GM12878 (cell line): ENCODE measurements around the gene AQP2. TPM values are rescaled to one million over a fixed set of nuclear protein-coding genes. Genes with fewer than 3 reads are reported as not detected.

Experiments
- ATAC-seq: fragments of 200-7000 bp; cut with Tn5 transposase; 3 replicates; pipeline ENCODE4 v1.9.1; 2020; ENCODE audit warnings: mild to moderate bottlenecking, moderate library complexity
- BruUV-seq: library from RNA; stranded (reverse); fragments of 400-500 nt; replicated peaks from 2 replicates; lab custom pipeline; 2021; lab: Mats Ljungman, UMichigan
- CTCF ChIA-PET: fragments of 300-600 bp; sonication (Branson Sonifier 250); formaldehyde crosslinking; extraction: SDS; loops from one replicate; lab custom pipeline; 2021; ENCODE audit warnings: inconsistent platforms; lab: Yijun Ruan, JAX
- POLR2A ChIA-PET: fragments of 350-600 bp; formaldehyde crosslinking; extraction: SDS; loops from one replicate; lab custom pipeline; 2021; ENCODE audit warnings: inconsistent platforms; lab: Charles Lee
- RAD21 ChIA-PET: fragments of 300-600 bp; sonication (Branson Sonifier 250); formaldehyde crosslinking; loops from one replicate; lab custom pipeline; 2023; ENCODE audit warnings: antibody characterized with exemption; ENCODE audit not compliant: unreplicated experiment; lab: Charles Lee
- SMC1A ChIA-PET: fragments of 300-600 bp; sonication (Branson Sonifier 250); formaldehyde crosslinking; loops from one replicate; lab custom pipeline; 2023; ENCODE audit not compliant: unreplicated experiment, uncharacterized antibody; lab: Charles Lee
- DNase-seq: peaks from one replicate; pipeline ENCODE4 v3.0.0-alpha.2; 2011; ENCODE audit warnings: low read depth, low spot score
- FAIRE-seq: peaks from 3 replicates; lab custom pipeline; 2011; peaks lifted over from hg19 to GRCh38; lab: Jason Lieb, UNC
- H2AFZ ChIP-seq: 2 replicates; pipeline ENCODE4 v1.6.0; 2011; ENCODE audit warnings: low read depth, low read length, control low read depth; ENCODE audit not compliant: control insufficient read depth
- H3K27ac ChIP-seq: 2 replicates; pipeline ENCODE4 v1.5.1; 2011; ENCODE audit warnings: control low read depth; ENCODE audit not compliant: control insufficient read depth, insufficient read depth
- H3K27me3 ChIP-seq, 2 experiments: replicated peaks in 1 of 2; 2 replicates each; pipeline versions ENCODE4 v1.6.0 to v1.6.1; 2011; ENCODE audit warnings: low read length in 1 of 2; ENCODE audit not compliant: control insufficient read depth in 2 of 2, insufficient read depth in 2 of 2
- H3K36me3 ChIP-seq, 2 experiments: 2 replicates each; pipeline ENCODE4 v1.5.1; 2011; ENCODE audit warnings: low read length in 1 of 2; ENCODE audit not compliant: control insufficient read depth in 2 of 2, insufficient read depth in 2 of 2
- H3K4me1 ChIP-seq: 2 replicates; pipeline ENCODE4 v1.6.1; 2011; ENCODE audit warnings: mild to moderate bottlenecking, low read length, moderate library complexity, mixed read lengths; ENCODE audit not compliant: control insufficient read depth, insufficient read depth
- H3K4me2 ChIP-seq: 2 replicates; pipeline ENCODE4 v1.6.0; 2011; ENCODE audit warnings: control low read depth; ENCODE audit not compliant: control insufficient read depth, insufficient read depth
- H3K4me3 ChIP-seq: fragments of 200-600 bp; sonication (generic); 2 replicates; pipeline ENCODE4 v1.5.1; 2016
- H3K79me2 ChIP-seq: 2 replicates; pipeline ENCODE4 v1.6.0; 2011; ENCODE audit warnings: low read length; ENCODE audit not compliant: control insufficient read depth, insufficient read depth
- H3K9ac ChIP-seq: 2 replicates; pipeline ENCODE4 v1.8.0; 2011; ENCODE audit warnings: low read length, control low read depth, mixed read lengths; ENCODE audit not compliant: control insufficient read depth, insufficient read depth
- H3K9me3 ChIP-seq: replicated peaks from 3 replicates; pipeline ENCODE4 v1.5.1; 2011; ENCODE audit warnings: mild to moderate bottlenecking, low read length; ENCODE audit not compliant: control insufficient read depth, insufficient read depth
- H4K20me1 ChIP-seq: 2 replicates; pipeline ENCODE4 v1.6.0; 2011; ENCODE audit not compliant: control insufficient read depth, insufficient read depth
- CBX3 ChIP-seq: fragments of 200-600 bp; sonication (generic); IDR thresholded peaks from 2 replicates; pipeline ENCODE4 v1.6.1; 2016; ENCODE audit warnings: low read depth, borderline replicate concordance
- EGR1 ChIP-seq, 2 experiments: IDR thresholded peaks; 1 replicate in 1 of 2; 2 replicates in 1 of 2; pipeline ENCODE4 v1.6.1; 2011 to 2012; ENCODE audit warnings: low read depth in 2 of 2, low read length in 2 of 2, borderline replicate concordance in 1 of 2, mild to moderate bottlenecking in 1 of 2, moderate library complexity in 1 of 2
- GABPA ChIP-seq: IDR thresholded peaks from 2 replicates; pipeline ENCODE4 v1.6.1; 2014; ENCODE audit warnings: antibody characterized with exemption, low read depth, mild to moderate bottlenecking, inconsistent platforms
- NR2C2 ChIP-seq: IDR thresholded peaks from 2 replicates; pipeline ENCODE4 v1.6.1; 2011; ENCODE audit warnings: borderline replicate concordance, low read depth; ENCODE audit not compliant: control insufficient read depth, insufficient read length
- PAX8 ChIP-seq: fragments of 450-650 bp; IDR thresholded peaks from 2 replicates; pipeline ENCODE4 v1.6.1; 2017; ENCODE audit warnings: mild to moderate bottlenecking, moderate library complexity
- POLR2AphosphoS5 ChIP-seq: IDR thresholded peaks from 2 replicates; pipeline ENCODE4 v1.6.1; 2011; ENCODE audit warnings: mild to moderate bottlenecking, low read length, inconsistent platforms
- YY1 ChIP-seq: IDR thresholded peaks from 2 replicates; pipeline ENCODE4 v1.6.1; 2011; ENCODE audit warnings: low read depth, mild to moderate bottlenecking, low read length
- ZNF274 ChIP-seq: IDR thresholded peaks from one replicate; pipeline ENCODE4 v1.8.0; 2011; ENCODE audit not compliant: insufficient read length, insufficient read depth
- ZNF384 ChIP-seq: IDR thresholded peaks from 2 replicates; pipeline ENCODE4 v1.6.1; 2012; ENCODE audit warnings: low read depth, mild to moderate bottlenecking, low read length, improper control_type of control experiment, borderline replicate concordance
- ZZZ3 ChIP-seq: IDR thresholded peaks from 2 replicates; pipeline ENCODE4 v1.6.1; 2011; ENCODE audit warnings: low read depth; ENCODE audit not compliant: control insufficient read depth, insufficient read length
- WGBS: methylation state at CpG from one replicate; pipeline ENCODE4 v1.1.6; 2016; ENCODE audit warnings: low lambda C conversion rate; ENCODE audit not compliant: insufficient replicate concordance, insufficient coverage; ENCODE audit errors: missing lambda C conversion rate; 5-methylcytosine and 5-hydroxymethylcytosine counted together
- in situ Hi-C: fragments of 300-500 bp; cut with MboI; formaldehyde crosslinking; loops from 9 replicates; pipeline ENCODE4 v1.14.3; 2018; ENCODE audit warnings: mixed read lengths
- intact Hi-C: fragments of 100-400 bp; cut with micrococcal nuclease; formaldehyde crosslinking; loops from one replicate; pipeline ENCODE4 v1.14.2; 2022; ENCODE audit not compliant: unreplicated experiment
- polyA plus RNA-seq, 11 experiments: library from polyadenylated mRNA; depleted of rRNA in 4 of 11; unstranded in 6 of 11; stranded (reverse) in 5 of 11; fragments of >200 nt; fragmentation: Nextera tagmentation in 4 of 11; fragmentation: Illumina TruSeq in 1 of 11; extraction: Ambion mirVana in 4 of 11; extraction: Trizol in 1 of 11; gene quantifications; 1 replicate in 1 of 11; 2 replicates in 10 of 11; pipeline versions ENCODE4 v1.2.1 to v1.2.3, GENCODE V29; 2011 to 2016; ENCODE audit warnings: inconsistent platforms in 2 of 11, missing spikeins in 2 of 11, low read depth in 1 of 11
- total RNA-seq, 4 experiments: library from RNA; depleted of rRNA in 3 of 4; stranded (reverse); fragments of >200 nt in 3 of 4; fragmentation: Illumina TruSeq in 1 of 4; extraction: Trizol in 1 of 4; gene quantifications; 2 replicates each; pipeline versions ENCODE4 v1.2.1 to v1.2.3, GENCODE V29; 2013 to 2021
- TF ChIP-seq, protein P1 (sequence below): IDR thresholded peaks from 2 replicates; pipeline ENCODE4 v1.6.1; 2012; ENCODE audit warnings: low read length, inconsistent platforms

Gene AQP2
- total and polyA plus RNA-seq, 10 of the 15 experiments (the other 5 are each of a cell fraction or from before 2014, with no cell fraction given) = not detected

DNA sequence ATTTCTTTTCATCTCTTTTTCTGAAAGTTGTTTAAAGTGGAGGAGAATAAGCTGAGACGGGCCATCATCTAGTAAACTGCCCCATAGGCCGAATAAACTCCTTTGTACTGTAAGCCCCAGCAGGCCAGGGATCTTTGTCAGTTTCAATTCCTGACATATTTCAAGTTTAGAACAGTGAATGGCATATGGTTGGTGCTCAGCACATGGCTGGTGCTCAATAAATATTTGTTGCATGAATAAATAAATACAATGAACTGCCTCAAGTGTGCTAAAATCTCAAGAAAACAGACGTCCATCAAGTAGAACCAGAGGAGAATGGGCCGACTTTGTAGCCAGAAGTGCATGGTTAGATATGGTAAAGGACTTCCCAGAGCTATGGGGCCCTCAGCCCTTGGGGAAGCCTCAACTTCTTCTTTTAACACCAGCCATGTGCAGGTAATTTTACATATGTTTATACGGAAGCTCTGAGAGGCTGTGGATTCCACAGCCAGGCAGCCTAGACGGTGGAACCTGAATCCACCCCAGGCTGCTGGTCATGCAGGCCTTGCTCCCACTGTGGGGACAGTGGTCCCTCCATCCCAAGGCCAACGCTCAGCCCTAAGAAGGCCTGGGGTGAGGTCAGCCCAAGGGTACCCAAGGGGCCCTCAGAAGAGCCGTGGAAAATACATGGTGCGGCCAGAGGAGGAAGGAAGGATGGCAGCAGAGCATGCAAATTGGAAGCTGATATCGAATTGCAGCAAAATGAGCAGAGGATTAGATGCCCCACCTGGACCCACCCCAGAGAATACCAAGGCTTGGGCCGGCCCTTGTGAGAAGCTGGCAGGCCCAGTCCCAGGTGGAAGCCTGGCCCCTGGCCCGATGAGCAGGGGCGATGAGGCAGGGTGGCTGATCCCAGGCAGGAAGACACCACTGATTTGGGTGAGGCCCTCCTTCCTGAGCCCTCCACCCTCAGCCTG is 8.7 kb upstream of the AQP2 start:
- 29% methylated on average over 13 of the region's 13 CpGs for WGBS
- ATAC-seq (no peak), FAIRE-seq (no peak), DNase-seq (no peak)
- Histone ChIP-seq H4K20me1 (no peaks in the 10 kb centered on the region), H3K4me3 (no peak overlapping the region), H3K9me3 (no peaks in the 10 kb centered on the region), H3K4me2 (no peak overlapping the region), H3K36me3 (no peaks in the 10 kb centered on the region), H3K27me3 (no peaks in the 10 kb centered on the region), H2AFZ (no peak overlapping the region), H3K79me2 (no peaks in the 10 kb centered on the region), H3K27ac (no peak overlapping the region), H3K9ac (no peak overlapping the region), H3K4me1 (no peaks in the 10 kb centered on the region)
- no TSS peak for BruUV-seq
- intact Hi-C loops = no loop called here
- RAD21 ChIA-PET = no interaction called here
- SMC1A ChIA-PET = no interaction called here
- TF ChIP-seq EGR1 (IDR thresholded peaks at IDR 0.05; ENCODE audit: borderline replicate concordance in 1 of 2, low read depth in 2 of 2, low read length in 2 of 2) = no peak
- TF ChIP-seq POLR2AphosphoS5 = no peak
- TF ChIP-seq ZZZ3 = no peak
- no peak for TF ChIP-seq NR2C2
- no peak for TF ChIP-seq GABPA
- no peak for TF ChIP-seq YY1
- TF ChIP-seq, protein P1, sequence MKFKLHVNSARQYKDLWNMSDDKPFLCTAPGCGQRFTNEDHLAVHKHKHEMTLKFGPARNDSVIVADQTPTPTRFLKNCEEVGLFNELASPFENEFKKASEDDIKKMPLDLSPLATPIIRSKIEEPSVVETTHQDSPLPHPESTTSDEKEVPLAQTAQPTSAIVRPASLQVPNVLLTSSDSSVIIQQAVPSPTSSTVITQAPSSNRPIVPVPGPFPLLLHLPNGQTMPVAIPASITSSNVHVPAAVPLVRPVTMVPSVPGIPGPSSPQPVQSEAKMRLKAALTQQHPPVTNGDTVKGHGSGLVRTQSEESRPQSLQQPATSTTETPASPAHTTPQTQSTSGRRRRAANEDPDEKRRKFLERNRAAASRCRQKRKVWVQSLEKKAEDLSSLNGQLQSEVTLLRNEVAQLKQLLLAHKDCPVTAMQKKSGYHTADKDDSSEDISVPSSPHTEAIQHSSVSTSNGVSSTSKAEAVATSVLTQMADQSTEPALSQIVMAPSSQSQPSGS = no peak
- TF ChIP-seq ZNF274 = no peak
- TF ChIP-seq ZNF384 = no peak
- no peak for TF ChIP-seq PAX8
- no peak for TF ChIP-seq CBX3
- POLR2A ChIA-PET = interaction anchor here (0.5 kb wide), 1 partner anchor 723 kb away, joined by 7 read pairs; no protein-coding TSS in a partner anchor
- in situ Hi-C loops = no loop called here
- CTCF ChIA-PET = interaction anchor here (1.0 to 2.0 kb wide), 4 partner anchors 10 to 74 kb away, joined by 3 to 8 read pairs (median 3); no protein-coding TSS in a partner anchor
